Neural cell (in vitro differentiated cells): ENCODE data around the gene SPOCK1.

Source experiments
- EP300 ChIP-seq: fragments of 450-650 bp; conservative IDR thresholded peaks from 2 replicates; pipeline ENCODE4 v1.6.1; 2014; ENCODE audit warnings: antibody characterized with exemption, mild to moderate bottlenecking, moderate library complexity; ENCODE audit not compliant: poor library complexity, severe bottlenecking
- SMC3 ChIP-seq: fragments of 450-650 bp; conservative IDR thresholded peaks from 2 replicates; pipeline ENCODE4 v1.6.1; 2014; ENCODE audit warnings: antibody characterized with exemption, mild to moderate bottlenecking, moderate library complexity; ENCODE audit not compliant: poor library complexity
- TF ChIP-seq, protein P1 (sequence below): fragments of 450-650 bp; IDR thresholded peaks from 2 replicates; pipeline ENCODE4 v1.5.1; 2014; ENCODE audit warnings: antibody characterized with exemption, mild to moderate bottlenecking, moderate library complexity; ENCODE audit not compliant: poor library complexity, severe bottlenecking

- TF ChIP-seq, protein P1, sequence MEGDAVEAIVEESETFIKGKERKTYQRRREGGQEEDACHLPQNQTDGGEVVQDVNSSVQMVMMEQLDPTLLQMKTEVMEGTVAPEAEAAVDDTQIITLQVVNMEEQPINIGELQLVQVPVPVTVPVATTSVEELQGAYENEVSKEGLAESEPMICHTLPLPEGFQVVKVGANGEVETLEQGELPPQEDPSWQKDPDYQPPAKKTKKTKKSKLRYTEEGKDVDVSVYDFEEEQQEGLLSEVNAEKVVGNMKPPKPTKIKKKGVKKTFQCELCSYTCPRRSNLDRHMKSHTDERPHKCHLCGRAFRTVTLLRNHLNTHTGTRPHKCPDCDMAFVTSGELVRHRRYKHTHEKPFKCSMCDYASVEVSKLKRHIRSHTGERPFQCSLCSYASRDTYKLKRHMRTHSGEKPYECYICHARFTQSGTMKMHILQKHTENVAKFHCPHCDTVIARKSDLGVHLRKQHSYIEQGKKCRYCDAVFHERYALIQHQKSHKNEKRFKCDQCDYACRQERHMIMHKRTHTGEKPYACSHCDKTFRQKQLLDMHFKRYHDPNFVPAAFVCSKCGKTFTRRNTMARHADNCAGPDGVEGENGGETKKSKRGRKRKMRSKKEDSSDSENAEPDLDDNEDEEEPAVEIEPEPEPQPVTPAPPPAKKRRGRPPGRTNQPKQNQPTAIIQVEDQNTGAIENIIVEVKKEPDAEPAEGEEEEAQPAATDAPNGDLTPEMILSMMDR, result no peak
- no peak for TF ChIP-seq SMC3
- TF ChIP-seq EP300, result no peak
These were observed 262.1 kb downstream of the SPOCK1 start for GRCh38 chr5:137236849-137237507.
